OCI-LY1 (cell line): ENCODE data around the gene ETV6.

Experiments
- CTCF ChIP-seq: fragments of 200-600 bp; sonication (generic), shearing (Covaris generic); IDR thresholded peaks from 2 replicates; pipeline ENCODE4 v1.5.1; 2017; ENCODE audit warnings: mild to moderate bottlenecking, antibody characterized with exemption, low read length, moderate library complexity, mixed read lengths
- EZH2 ChIP-seq: fragments of 200-600 bp; sonication (generic), shearing (Covaris generic); IDR thresholded peaks from 2 replicates; pipeline ENCODE4 v1.8.0; 2017; ENCODE audit warnings: borderline replicate concordance, mixed run types, mild to moderate bottlenecking, antibody characterized with exemption, low read length, moderate library complexity, mixed read lengths

DNA sequence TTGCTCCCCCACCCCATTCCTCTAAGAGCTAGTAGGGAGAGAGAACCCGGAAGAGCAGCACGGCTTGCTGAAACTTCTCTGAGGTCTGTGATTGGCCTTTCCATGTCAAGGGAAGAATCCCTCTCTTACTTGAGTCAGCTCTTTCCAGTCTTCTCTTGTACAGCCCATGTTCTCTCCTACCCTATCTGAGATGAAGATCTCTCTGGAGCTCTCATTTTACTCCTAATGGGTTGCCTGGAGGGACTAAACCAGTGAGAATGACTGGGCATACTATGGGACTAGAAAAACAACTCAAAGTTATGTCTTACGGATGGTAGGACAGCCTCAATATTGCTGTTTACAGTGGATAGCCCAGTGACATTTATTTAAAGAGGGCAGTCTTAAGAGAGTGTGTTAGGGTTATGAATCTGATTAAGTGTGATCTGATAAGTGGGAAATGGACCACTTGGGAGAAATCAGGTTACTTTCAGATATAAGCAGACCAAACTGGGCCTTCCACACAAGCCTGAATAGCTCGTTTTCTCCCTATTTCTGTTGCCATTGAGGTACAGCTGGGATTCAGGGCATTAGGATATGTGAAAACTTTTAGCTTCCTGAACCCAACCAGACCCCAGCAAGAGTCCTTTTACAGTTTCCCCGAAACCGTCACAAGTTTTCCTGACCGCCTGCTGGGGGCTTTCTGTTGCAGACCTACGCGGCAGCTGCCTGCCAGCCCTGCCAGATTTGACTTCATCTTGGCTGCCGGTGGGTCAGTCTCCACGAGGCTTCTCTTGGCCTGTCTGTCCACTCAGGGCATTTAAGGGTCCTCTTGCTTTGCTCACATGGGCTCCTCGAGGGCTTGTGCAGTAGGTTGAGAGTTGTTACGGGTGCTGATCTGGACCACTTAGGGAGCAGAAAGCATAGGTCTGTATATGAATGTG, 16.9 kb downstream of the ETV6 start:
- no peak for TF ChIP-seq CTCF
- TF ChIP-seq EZH2, result no peak
